Thyroid gland (tissue), 4 donors: ENCODE data around the gene P2RX7.

Source experiments
- CTCF ChIP-seq, 6 experiments: fragments of 200-600 bp in 3 of 6; fragments of 450-650 bp in 3 of 6; sonication (generic) in 3 of 6; IDR thresholded peaks; one replicate each; pipeline ENCODE4 v1.5.1; 2016 to 2019; ENCODE audit warnings: antibody characterized with exemption in 6 of 6, mild to moderate bottlenecking in 2 of 6, inconsistent platforms in 1 of 6, moderate library complexity in 1 of 6
- POLR2A ChIP-seq, 2 donors: fragments of 450-650 bp; IDR thresholded peaks; one replicate each; pipeline ENCODE4 v1.6.1; 2017; ENCODE audit warnings: antibody characterized with exemption in 2 of 2, mild to moderate bottlenecking in 2 of 2, moderate library complexity in 1 of 2

DNA sequence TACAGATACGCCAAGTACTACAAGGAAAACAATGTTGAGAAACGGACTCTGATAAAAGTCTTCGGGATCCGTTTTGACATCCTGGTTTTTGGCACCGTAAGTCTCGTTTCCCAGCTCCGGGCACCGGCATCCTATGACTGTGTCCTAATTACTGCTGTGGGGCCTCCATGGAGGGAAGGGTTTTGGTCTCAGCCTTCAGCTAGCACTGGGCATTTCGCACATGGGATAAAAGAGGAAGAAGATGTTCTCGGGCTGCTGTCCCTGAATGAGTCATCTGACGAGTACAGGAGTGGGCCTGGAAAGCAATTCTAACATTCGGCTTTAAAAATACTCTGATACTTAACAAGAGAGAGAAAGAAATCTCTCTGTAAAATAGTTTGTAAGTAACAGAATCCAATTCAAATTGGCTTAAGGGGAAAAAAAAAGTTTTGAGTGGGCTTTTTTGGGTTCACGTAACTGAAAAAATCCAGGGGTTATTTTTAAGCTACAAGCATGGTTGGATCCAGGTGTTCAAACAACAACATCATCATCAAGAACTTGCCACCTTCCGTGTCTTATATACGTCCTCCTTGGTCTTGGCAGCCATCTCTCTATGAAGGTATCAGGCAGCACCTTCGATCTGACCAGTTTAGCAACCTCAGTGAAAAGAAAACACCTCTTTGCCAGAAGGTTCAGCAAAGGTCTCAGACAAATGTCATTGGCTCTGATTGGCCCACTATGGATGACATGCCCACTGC is 42.9 kb downstream of the P2RX7 start:
- TF ChIP-seq CTCF (IDR thresholded peaks at IDR 0.05) (no peak), POLR2A (IDR thresholded peaks at IDR 0.05) (no peak)
